Measurements from ENCODE around the gene KCNK1.

Gene KCNK1

DNA sequence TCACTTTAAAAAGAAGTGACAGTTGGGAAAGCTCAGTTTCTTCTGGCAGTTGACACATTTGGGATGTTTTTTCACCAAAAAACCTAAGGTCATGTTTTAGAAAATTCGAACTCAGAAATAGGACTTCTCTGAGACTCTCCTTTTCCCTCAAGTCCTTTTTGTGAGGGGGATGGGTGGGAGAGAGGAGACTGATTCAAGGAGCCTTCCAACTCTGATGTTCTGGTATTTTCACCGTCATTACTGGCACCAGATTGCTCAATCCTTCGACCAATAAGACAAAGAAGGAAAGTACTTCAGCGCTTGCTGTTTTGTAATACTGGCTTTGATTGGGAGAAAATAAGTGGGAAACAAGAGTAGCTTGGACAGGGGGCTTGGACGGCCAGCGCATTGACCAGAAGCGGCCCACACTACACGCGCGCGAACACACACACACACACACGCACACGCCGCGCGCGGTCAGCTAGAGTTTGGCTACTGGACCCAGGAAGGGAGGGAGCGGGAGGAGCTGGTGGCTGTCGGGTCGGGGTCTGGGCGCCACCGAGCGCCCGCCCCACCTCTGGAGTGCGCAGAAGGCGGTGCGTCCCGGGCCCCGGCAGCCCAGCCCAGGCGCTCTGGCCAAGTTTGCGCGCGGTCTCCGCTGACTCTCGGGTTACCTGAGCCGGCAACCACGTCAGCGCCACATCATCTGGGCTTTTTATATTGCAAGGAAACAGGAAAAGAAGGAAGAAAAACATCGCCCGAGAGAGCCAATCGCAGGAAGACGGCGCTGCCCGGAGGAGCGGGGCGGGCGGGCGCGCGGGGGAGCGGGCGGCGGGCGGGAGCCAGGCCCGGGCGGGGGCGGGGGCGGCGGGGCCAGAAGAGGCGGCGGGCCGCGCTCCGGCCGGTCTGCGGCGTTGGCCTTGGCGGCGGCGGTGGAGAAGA lies at the start of gene KCNK1:
TSS of gene KCNK1 (plus strand) at position 855 of the 921 bp plus-strand sequence. CDS start at position 921, 66 bp downstream.
- no peak for DNase-seq

DNA sequence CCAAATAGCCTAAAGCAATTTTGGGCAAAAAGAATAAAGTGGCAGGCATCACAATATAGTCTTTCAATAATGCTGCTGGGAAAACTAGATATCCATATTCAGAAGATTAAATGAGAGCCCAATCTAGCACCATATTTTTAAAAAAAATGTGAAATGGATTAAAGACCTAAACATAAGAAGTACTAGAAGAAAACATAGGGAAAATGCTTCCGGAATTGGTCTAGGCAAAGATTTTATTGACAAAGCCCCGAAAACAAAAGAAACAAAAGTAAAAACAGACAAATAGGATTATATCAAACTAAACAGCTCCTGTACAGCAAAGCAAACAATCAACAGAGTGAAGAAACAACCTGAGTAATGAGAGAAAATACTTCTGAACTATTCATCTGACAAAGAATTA lies 48.6 kb upstream of the KCNK1 start:
- no peak for DNase-seq

DNA sequence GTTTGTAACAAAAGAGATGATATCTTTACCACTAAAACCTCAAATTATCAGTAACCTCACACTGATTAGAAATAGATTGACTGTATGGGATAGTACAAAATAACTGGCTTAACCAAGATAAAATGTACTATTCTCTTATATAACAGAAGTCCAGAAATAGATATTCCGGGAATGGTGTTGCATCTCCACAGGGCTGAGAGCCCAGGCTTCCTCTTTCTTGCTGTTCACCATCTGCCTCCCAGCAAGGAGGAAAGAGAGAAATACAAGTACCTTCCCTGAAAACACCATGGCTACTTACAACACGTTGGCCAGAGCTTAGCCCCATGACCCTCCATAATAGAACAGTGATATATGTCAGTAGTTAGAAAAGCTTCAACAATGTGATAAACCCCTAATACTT lies 47.0 kb upstream of the KCNK1 start:
- no peak for DNase-seq

DNA sequence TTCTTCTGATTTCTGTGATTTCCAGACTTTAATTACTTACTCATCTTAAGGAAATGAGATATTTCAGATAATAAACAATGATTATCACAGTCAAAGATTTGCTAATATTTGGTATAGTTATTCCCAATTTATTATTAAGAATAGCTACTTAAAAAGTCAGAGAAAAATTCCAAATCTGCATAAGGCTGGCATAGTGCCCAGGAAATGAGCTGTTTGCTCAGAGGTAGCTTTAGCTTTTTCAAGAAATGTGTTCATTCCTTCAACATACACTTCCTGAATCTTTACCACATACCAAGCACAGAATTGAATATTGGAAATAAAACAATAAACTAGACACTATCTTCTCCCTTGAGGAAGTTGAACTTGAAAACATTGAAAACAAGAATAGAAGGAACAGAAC lies 44.3 kb upstream of the KCNK1 start:
- no peak for DNase-seq

DNA sequence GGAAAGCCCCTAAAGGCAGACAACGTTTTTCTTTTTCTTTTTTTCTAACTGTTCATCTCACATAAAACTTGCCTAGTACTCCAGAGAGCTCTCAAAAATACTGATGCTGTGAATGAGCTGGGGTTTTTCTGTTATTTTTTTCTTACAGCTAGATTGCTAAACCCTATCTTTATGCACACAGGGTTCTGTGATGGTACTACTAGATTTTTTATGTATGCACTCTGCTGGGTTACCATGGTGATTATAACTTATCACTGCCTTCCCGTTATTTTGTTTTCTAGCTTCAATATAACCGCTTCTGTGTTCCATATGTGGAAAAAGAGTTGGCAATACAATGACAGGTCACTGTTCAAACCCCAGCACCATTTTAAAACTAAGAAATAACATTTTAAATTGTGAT lies 43.7 kb upstream of the KCNK1 start:
- DNase-seq, result no peak

DNA sequence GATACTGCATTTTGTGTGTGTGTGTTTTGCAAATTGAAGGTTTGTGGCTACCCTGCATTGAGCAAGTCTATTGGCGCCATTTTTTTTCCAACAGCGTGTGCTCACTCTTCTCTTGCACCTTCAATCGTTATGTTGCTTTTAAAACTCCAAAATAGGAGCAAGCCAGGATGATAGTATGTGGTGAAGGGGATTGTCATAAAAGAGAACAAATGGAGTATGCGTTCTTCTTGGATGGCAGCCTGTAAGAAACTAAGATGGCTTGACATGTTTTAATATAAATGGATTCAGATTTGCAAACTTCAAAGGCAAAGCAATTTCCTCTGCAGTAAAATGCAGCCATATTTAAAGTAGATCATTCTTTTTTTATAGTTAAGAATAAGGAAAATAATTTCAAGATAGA lies 43.2 kb upstream of the KCNK1 start:
- no peak for DNase-seq

DNA sequence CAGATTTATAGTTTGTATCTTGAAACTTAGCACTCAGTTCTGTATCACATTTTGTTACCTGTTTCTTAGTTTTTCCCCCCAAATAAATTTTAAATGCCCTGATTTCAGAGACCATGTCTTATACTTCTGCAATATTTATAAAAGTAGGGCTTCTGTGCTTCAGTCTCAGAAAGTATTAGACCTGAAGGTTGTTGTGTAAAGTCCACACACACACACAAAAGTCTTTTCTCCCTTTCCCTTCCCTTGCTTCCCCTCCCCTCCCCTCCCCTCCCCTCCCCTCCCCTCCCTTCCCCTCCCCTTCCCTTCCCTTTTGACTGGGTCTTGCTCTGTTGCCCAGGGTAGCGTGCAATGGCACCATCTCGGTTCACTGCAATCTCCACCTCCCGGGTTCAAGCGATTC lies 41.0 kb upstream of the KCNK1 start:
- no peak for DNase-seq

DNA sequence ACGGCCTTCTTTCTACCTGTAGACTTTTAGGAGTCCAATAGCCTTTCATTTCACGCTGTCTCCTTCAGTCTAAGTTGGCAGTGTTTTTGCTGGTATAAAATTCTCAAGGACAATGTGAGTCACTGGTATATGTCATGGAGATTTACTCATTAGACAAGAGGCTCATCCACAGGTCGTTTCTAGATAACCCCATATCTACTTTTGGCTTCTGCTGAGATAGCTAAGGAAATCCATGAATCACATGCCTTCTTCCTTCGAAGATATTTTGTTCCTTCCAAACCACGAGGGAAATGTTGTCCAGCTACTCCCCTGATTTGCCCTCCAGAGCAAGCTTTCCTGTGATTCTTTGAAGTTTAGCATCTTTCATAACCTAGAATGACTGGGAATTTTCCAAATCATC lies 38.5 kb upstream of the KCNK1 start:
- no peak for DNase-seq

DNA sequence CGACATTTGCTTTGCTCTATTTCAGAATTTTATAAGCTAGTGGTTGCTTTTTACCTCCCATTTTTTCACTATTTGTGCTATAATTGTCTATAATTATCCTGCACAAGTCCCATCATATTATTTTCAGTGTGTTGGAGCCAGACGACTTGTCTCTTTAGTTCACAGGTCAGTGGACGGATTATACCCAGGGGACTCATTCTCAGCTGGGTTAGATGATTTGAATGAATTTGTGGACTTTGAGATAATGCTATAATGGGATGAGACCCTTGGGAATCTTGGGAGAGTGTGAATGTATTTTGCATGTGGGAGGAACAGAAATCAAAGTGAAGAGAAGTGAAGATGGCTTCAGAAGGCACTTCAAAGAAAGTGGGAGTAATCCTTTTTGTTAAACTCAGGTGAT lies 31.5 kb upstream of the KCNK1 start:
- DNase-seq, result no peak

DNA sequence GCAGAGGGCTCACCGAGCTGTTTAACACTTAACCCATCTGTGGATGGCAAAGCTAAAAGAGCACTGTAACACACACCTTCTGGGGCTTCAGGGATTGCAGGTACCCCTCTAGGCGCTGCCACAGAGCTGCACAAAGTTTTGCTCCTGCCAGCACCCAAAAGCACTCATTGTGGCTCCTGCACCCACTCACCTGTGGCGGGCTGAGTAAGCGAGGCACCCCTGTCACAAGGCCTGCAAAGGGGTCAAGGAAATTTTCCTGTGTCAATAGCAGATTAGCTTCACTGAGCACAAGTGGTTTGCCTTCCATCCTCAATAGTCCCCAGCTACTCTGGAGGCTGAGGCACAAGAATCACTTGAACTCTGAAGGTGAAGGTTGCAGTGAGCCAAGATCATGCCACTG lies 29.5 kb upstream of the KCNK1 start:
- no peak for DNase-seq

DNA sequence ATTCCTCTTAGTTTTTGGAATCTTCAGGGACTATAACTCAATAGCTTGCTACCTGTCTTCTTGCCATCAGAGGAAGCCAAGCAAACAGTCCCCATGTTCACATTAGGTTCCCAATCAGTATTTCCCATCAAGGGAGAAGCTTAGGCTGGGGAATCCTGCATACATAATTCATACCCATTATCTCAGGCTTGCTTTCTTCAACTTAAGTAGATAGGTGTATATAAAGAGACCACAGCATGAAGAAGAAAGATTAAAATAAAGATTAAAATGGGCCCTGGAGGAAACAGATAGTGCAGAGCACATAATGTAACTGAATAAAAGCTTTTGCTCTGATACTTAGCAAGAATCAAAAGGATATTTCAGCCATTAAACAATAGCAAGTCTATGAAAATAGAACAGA lies 29.0 kb upstream of the KCNK1 start:
- no peak for DNase-seq

DNA sequence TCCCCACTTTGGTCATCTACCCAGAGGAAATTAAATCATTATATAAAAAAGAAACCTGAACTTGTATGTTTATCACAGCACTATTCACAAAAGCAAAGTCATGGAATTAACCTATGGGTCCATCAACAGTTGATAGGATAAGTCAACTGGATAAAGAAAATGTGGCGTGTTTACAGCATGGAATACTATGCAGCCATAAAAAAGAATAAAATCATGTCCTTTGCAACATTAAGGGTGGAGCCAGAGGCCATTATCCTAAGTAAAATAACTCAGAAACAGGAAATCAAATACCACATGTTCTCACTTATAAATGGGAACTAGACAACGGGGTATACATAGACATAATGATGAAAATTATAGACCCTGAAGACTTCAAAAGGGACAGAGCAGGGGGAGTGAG lies 27.6 kb upstream of the KCNK1 start:
- no peak for DNase-seq

DNA sequence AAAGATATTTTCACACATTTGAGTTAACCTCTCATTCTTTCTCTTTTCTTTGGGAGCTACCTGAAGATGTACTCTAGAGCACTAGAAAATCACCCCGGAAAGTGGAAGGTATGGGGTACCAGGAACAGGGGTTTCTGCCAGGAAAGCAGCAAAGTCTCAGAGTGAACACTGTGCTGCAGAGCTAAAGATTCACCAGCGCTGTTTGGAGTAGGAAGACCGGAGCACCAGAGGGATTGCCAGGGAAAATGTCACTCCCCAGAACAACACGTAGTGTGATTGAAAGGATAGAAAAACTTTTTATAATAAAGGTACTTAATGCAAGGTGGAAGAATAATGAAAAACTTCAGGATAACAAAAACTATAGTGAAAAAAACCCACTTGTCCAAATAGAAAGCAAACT lies 26.7 kb upstream of the KCNK1 start:
- no peak for DNase-seq

DNA sequence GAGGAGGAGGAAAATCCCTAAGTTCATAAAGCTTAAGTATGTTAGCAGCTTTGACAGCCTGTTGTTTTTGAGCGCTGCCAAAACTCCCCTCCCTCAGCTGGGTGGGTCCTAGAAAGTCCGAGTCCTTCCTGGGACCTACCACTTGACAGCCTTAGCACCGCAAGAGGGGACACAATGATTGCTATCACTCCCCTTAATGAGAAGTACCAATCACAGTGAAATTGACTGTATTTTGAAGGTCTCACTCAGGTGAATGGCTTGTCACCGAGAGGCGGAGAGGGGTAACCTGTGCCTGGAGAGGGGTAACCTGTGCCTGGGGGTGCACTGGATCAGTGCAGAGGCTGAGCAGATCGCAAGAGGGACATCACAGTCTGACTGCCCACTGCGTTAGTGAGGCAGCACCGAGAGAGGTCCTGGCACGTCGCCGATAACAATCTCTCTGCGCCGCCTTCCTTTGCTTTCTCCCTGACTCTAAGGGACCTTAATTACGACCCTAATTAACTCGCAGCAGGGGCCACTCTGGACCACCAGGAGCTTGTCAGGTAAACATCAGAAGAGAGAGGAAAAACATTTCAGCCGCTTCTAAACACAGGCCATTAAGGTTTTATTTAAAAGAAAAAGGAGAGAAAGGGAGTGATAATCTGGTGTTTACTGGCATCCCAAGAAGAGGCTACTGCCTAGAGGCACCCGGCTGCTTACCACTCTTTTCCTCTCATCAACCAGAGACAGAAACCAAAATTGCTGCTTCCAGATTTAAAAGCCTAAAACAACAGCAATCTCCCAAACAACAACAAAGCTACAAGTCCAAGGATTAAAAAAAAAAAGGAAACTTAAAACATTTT lies 25.7 kb upstream of the KCNK1 start:
- no peak for DNase-seq

DNA sequence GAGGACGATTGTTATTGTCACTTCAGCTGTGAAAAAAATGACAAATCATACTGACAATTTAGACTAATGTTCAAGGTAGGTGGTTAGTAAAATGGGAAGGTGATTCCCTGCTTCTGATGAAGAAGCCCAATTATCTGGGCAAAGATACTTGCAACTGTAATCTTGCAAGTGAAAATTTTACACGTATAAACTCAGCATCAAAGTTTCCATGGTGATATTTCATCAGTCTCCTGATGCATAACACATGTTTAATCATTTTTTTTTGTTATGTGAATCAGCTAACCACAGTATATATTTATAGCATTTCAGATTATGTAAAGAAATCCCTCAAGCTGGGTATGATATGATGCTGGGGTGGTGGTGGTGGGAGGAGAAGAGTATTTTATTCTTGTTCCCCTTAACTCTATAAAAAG lies 16.4 kb upstream of the KCNK1 start:
- no peak for DNase-seq

DNA sequence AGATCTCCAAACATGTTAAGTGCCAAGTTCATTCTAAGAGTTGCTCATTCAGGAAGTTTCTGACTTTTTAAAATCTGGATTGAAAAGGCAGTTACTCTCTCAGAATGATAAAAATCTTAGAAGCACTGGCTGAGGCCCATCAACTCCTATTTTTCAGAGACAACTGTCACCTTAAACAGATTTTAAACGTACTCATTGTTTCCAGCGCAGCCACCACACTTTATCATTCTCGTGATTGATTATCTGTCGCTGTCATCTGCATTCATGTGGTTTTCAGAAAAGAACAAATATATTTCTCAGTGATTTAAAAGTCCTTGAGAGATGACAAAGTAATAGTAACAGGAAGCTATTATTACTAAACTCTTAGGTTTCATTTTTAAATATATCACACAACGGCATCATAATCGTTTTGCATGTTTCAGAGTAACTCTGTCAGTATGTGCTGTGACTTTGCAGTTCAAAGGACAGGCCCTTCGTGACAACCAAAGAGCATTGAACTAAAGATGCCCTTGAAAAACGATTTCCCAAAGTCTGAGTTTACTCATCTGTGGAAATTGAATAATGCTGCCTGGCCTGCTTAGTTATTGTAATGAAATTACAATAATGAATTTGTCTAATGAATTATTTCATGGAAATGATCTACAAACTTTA lies 14.9 kb upstream of the KCNK1 start:
- no peak for DNase-seq

DNA sequence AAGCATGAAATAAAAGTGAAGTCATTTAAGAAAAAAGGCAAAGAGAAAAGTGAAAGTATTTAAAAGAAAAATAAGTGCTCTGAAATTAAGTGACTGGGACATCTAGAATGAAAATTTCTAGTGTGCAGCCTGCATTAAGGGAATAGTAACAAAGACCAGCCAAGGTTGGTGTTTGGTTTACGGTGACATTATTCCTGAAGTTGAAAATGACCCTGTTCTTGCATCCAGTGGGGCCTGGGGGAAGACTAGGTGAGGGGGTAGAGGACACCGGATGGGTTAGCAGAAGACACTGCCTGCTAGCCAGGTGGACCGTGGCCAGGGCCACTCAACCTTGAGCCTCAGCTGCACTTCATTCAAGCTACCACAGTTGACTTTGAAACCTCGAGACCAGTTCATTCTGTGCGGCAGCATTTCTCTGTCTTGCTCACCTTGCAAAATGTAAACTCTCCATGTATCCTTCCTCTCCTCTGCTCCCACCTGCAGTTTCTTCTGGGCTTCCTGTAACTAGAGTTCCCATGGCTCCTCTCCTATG lies 14.3 kb upstream of the KCNK1 start:
- DNase-seq, result no peak

DNA sequence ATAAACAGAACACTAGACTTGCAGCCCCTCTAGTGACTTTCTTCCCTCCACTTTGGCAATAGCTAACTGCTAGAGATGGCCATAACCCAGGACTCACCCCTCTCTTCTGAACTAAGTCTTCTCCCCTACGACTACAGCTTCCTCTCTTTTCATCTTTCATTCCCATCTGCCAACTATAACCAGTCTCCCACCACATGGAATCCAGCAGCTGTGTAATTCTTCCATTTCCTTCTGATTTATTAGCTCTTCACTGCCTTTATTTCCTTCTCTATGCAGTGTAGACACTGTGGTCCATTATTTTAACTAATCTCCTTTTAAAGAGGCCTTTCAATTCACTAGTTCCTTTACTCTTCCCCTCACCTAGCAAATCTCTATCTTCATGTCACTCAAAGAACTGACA lies 13.4 kb upstream of the KCNK1 start:
- no peak for DNase-seq

DNA sequence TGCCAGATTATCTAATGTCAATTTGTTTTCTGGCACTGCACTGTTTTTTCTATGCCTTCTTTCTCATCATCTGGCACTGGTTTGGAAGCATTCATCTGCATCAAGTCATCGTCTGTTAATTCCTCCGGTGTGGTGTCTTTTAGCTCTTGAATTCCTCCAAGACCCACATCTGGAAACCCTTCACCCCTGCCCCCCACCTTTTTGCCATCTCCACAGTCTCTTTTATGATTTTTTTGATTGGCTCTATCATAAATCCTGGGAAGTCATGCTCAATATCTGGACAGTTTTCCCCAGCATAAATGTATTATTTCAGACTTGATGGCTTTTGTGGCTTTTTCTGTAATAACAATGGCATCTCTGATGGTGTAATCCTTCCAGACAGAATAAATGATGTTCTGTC lies 10.4 kb upstream of the KCNK1 start:
- no peak for DNase-seq

DNA sequence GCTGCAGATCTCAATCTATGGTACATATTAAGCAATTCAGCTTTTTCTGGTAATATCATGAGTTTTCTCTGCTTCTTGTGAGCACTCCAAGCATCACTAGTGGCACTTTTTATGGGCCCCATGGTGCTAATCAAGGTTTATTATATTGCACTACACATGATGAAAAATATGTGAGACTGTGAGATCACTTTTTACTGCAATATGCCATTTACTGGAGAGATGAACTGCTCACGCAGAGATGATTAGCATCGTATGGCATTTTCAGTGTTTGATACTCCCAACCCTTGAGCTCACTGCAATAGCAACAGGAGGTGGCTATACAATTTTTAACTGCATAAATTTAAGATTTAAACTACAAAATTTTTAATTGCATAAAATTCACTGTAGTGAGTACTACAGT lies 8.7 kb upstream of the KCNK1 start:
- DNase-seq, result no peak

DNA sequence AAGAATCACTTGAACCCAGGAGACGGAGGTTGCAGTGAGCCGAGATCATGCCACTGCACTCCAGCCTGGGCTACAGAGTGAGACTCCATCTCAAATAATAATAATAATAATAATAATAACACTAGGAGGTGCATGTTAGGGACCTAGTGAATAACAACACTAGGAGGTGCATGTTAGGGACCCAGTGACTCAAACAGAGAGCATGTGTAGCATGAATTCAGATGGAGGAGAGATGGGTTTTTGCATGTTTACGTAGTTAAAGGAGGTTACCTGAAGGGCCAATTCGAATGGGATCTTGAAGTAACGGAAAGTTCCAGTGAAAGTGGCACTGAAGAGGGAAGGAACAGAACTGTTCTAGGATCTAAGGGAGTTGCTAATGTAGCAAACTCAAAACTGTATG lies 7.1 kb upstream of the KCNK1 start:
- DNase-seq, result no peak

DNA sequence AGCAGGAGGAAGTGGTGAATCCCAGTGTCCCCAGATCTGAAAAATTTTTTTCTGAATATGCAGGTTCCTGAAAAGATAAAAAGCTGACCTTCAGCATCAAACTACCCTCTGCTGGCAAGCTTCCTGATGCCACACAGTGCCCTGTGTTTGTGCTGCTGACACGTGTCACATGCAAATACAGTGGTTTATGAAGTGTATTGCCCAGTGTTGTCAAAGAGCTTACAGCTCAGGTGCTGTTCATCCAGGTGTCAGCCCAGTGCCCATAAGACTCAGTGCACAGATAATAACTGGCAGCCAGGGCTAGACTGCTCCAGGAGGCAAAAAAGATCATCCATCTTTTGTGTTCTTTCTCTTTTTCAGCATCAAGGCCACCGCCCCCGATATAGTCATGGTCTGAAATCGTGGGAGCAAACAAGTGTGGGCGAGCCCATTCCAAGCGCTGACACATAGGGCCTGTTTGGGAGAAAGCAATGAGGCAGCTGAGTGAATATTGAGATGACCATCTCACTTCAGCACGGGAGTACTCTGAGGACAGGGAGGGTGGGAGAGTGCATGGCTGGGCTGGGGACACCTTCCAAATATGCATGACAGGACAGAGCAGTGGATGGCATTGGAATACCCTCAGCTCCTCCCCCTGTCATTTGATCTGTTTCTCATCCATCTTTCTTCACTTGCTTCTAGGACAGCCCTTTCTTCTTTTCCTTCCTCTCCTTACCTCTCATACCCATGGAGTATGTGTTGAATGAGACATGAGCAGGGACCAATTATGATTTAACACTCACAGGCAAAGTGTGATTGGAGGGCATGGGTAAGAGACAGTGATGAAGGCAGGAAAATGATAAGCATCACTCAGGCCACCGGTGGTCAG lies 6.4 kb upstream of the KCNK1 start:
- DNase-seq, result no peak
